CD8-positive, alpha-beta memory T cell (primary cell): Measurements from ENCODE around the gene RNF19B. TPM values are rescaled to one million over a fixed set of nuclear protein-coding genes. Genes with fewer than 3 reads are reported as not detected.

Experiments used
- CTCF ChIA-PET: fragments of 350-600 bp; sonication (Branson Sonifier 250); formaldehyde crosslinking; loops from one replicate; lab custom pipeline; 2021; ENCODE audit warnings: antibody characterized with exemption; lab: Charles Lee
- POLR2A ChIA-PET: fragments of 350-600 bp; sonication (Branson Sonifier 250); formaldehyde crosslinking; loops from one replicate; lab custom pipeline; 2021; ENCODE audit warnings: antibody characterized with exemption; lab: Charles Lee
- DNase-seq, 5 donors: peaks; one replicate each; pipeline versions ENCODE4 v3.0.0 to v3.0.0-alpha.2; 2020 to 2022; ENCODE audit warnings: mixed read lengths in 1 of 5
- H3K27ac ChIP-seq: one replicate; pipeline ENCODE4 v1.7.0; 2013; ENCODE audit warnings: low read depth, mild to moderate bottlenecking, low read length, moderate library complexity
- H3K27me3 ChIP-seq: 2 replicates; pipeline ENCODE4 v1.7.0; 2013; ENCODE audit warnings: low read length, mild to moderate bottlenecking; ENCODE audit not compliant: insufficient read depth, poor library complexity, severe bottlenecking
- H3K36me3 ChIP-seq: 2 replicates; pipeline ENCODE4 v1.7.0; 2013; ENCODE audit warnings: mild to moderate bottlenecking, low read length, moderate library complexity; ENCODE audit not compliant: insufficient read depth
- H3K4me1 ChIP-seq: 2 replicates; pipeline ENCODE4 v1.7.0; 2013; ENCODE audit warnings: mild to moderate bottlenecking, low read length, moderate library complexity; ENCODE audit not compliant: insufficient read depth
- H3K4me3 ChIP-seq: 2 replicates; pipeline ENCODE4 v1.7.0; 2013; ENCODE audit warnings: mild to moderate bottlenecking, low read length
- H3K9me3 ChIP-seq: 2 replicates; pipeline ENCODE4 v1.7.0; 2013; ENCODE audit warnings: mild to moderate bottlenecking, low read length
- H3K27ac Mint-ChIP-seq, 8 donors: one replicate each; pipeline ENCODE4 v1.8.0; 2020 to 2021; ENCODE audit warnings: mixed read lengths in 8 of 8, mild to moderate bottlenecking in 6 of 8, inconsistent platforms in 3 of 8, moderate library complexity in 3 of 8
- H3K27me3 Mint-ChIP-seq, 2 donors: one replicate each; pipeline ENCODE4 v1.8.0; 2020 to 2021; ENCODE audit warnings: mixed read lengths in 2 of 2, mild to moderate bottlenecking in 1 of 2, moderate library complexity in 1 of 2
- H3K36me3 Mint-ChIP-seq, 3 donors: one replicate each; pipeline ENCODE4 v1.8.0; 2020 to 2021; ENCODE audit warnings: mixed read lengths in 3 of 3, inconsistent platforms in 1 of 3, mild to moderate bottlenecking in 1 of 3
- H3K4me1 Mint-ChIP-seq, 3 donors: one replicate each; pipeline ENCODE4 v1.8.0; 2020 to 2021; ENCODE audit warnings: mixed read lengths in 3 of 3, inconsistent platforms in 1 of 3, mild to moderate bottlenecking in 1 of 3
- H3K4me3 Mint-ChIP-seq, 7 donors: one replicate each; pipeline ENCODE4 v1.8.0; 2020 to 2021; ENCODE audit warnings: mixed read lengths in 7 of 7, mild to moderate bottlenecking in 6 of 7, moderate library complexity in 4 of 7, inconsistent platforms in 2 of 7
- H3K9me3 Mint-ChIP-seq, 5 donors: one replicate each; pipeline ENCODE4 v1.8.0; 2020 to 2022; ENCODE audit warnings: mixed read lengths in 5 of 5, mild to moderate bottlenecking in 3 of 5, moderate library complexity in 2 of 5, inconsistent platforms in 1 of 5
- polyA plus RNA-seq: library from polyadenylated mRNA; unstranded; fragments of 300-500 nt; fragmentation: Illumina TruSeq; gene quantifications from one replicate; pipeline ENCODE4 v1.2.3, GENCODE V29; 2021
- total RNA-seq, 2 experiments: library from RNA; stranded (reverse); gene quantifications; one replicate each; pipeline ENCODE4 v1.2.3, GENCODE V29; 2021

The RNF19B gene
- total and polyA plus RNA-seq, 3 experiments from 2014 or later = 4.3 to 39.9 (median 39.6) TPM

DNA sequence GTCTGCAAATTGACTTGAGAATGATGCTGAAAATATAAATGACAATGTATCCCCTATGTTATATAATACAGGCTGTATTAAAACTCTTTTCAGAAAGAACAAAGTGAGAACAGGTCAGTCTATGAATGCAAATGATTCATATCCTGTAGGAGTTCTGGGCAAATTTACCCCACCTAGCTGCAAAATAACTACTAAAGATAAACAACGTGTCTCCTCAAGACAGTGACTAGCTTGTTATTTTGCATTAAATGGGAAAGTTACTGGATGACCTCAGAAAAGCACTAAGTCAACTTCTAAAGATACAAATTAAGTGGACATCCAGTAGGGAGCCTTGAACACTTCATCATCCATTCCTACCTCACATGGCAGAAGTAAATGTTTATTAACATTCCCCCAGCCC, 11.1 kb downstream of the RNF19B start:
- H3K9me3 ChIP-seq = no peaks in the 10 kb centered on the region
- peak overlapping the region in 4 of 8 donors; percentile 6 to 73 (median 30) for H3K27ac Mint-ChIP-seq
- no peaks in the 10 kb centered on the region for H3K36me3 ChIP-seq
- CTCF ChIA-PET = interaction anchor here (0.7 to 1.2 kb wide), 3 partner anchors 21 to 56 kb away, joined by 3 read pairs; no protein-coding TSS in a partner anchor
- peaks cover 0 to 35% (median 13%) of the 10 kb centered on the region in 3 donors for H3K36me3 Mint-ChIP-seq
- H3K4me1 Mint-ChIP-seq = peaks cover 40 to 66% (median 57%) of the 10 kb centered on the region in 3 donors
- peak overlapping the region in 1 of 7 donors; percentile 37 for H3K4me3 Mint-ChIP-seq
- H3K4me1 ChIP-seq = peaks cover 14% of the 10 kb centered on the region
- no peaks in the 10 kb centered on the region for H3K27me3 Mint-ChIP-seq
- no peak overlapping the region for H3K27ac ChIP-seq
- no peak overlapping the region for H3K4me3 ChIP-seq
- DNase-seq = no peak
- H3K9me3 Mint-ChIP-seq = no peaks in the 10 kb centered on the region
- no peaks in the 10 kb centered on the region for H3K27me3 ChIP-seq
- POLR2A ChIA-PET = interaction anchor here (1.3 kb wide), 1 partner anchor 10 kb away, joined by 3 read pairs; no protein-coding TSS in a partner anchor

- no peak for DNase-seq
- H3K27ac ChIP-seq = no peak overlapping the region
- ChIA-PET POLR2A (no interaction called here), CTCF (interaction anchor here (1.6 kb wide), 1 partner anchor 15 kb away, joined by 6 read pairs; no protein-coding TSS in a partner anchor)
- Mint-ChIP-seq H3K27me3 (no peaks in the 10 kb centered on the region), H3K36me3 (peaks cover 4 to 60% (median 24%) of the 10 kb centered on the region in 3 donors), H3K9me3 (no peaks in the 10 kb centered on the region), H3K4me1 (peaks cover 17 to 39% (median 33%) of the 10 kb centered on the region in 3 donors), H3K4me3 (no peak overlapping the region), H3K27ac (peak overlapping the region in 4 of 8 donors; percentile 12 to 52 (median 38))
- H3K36me3 ChIP-seq = peaks cover 19% of the 10 kb centered on the region
- no peaks in the 10 kb centered on the region for H3K27me3 ChIP-seq
- H3K9me3 ChIP-seq = no peaks in the 10 kb centered on the region
- H3K4me1 ChIP-seq = no peaks in the 10 kb centered on the region
- H3K4me3 ChIP-seq = no peak overlapping the region
Observed at GRCh38 chr1:32949519-32949918, 15.1 kb downstream of the RNF19B start.

DNA sequence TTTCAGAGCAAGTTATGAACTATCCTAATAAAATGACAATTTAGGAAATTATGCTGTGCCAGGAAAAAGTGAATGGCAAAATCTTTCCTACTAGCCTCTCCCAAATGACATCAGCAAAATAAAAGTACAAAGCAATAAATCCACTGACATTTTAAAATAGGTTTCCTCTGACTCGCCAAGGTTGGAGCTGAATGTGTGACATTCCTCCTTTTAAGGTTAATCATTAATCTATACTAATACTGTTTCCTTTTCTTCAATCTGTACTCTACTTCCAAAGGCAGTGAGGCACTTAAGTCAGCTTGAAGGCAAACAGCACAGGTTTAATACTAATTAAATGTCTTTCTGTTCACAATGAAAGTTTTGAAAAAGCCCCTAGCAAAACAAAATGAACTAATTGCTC, 15.7 kb downstream of the RNF19B start:
- Histone ChIP-seq H3K9me3 (no peaks in the 10 kb centered on the region), H3K36me3 (peaks cover 20% of the 10 kb centered on the region), H3K4me1 (no peaks in the 10 kb centered on the region), H3K4me3 (no peak overlapping the region), H3K27me3 (no peaks in the 10 kb centered on the region), H3K27ac (no peak overlapping the region)
- POLR2A ChIA-PET = no interaction called here
- Mint-ChIP-seq H3K4me1 (peaks cover 18 to 44% (median 28%) of the 10 kb centered on the region in 3 donors), H3K27ac (peak overlapping the region in 2 of 8 donors; percentile 17), H3K4me3 (no peak overlapping the region), H3K27me3 (no peaks in the 10 kb centered on the region), H3K36me3 (peaks cover 4 to 66% (median 30%) of the 10 kb centered on the region in 3 donors), H3K9me3 (no peaks in the 10 kb centered on the region)
- no peak for DNase-seq
- CTCF ChIA-PET = no interaction called here

DNA sequence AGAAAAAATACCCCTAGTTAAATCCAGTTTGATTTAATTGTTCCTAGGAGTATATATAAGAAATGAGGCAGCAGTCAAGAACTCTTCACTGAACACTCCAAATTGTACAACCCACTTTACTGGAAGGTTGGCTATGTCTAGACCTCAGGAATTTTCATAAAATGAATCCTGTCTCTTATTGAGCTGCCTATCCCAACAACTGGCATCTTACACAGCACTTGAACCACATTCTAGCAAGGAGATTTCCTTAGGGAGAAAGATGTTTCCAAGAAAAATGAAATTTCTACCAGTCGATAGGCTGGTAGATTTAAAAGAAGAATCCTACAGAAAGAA, 16.3 kb downstream of the RNF19B start:
- Histone ChIP-seq H3K27me3 (no peaks in the 10 kb centered on the region), H3K27ac (no peak overlapping the region), H3K36me3 (peaks cover 22% of the 10 kb centered on the region), H3K9me3 (no peaks in the 10 kb centered on the region), H3K4me3 (no peak overlapping the region), H3K4me1 (no peaks in the 10 kb centered on the region)
- no peak overlapping the region for H3K4me3 Mint-ChIP-seq
- ChIA-PET CTCF (no interaction called here), POLR2A (no interaction called here)
- H3K9me3 Mint-ChIP-seq = no peaks in the 10 kb centered on the region
- peaks cover 16 to 45% (median 24%) of the 10 kb centered on the region in 3 donors for H3K4me1 Mint-ChIP-seq
- peaks cover 4 to 68% (median 34%) of the 10 kb centered on the region in 3 donors for H3K36me3 Mint-ChIP-seq
- H3K27ac Mint-ChIP-seq = peak overlapping the region in 2 of 8 donors; percentile 15 to 48
- no peaks in the 10 kb centered on the region for H3K27me3 Mint-ChIP-seq
- no peak for DNase-seq

- H3K36me3 Mint-ChIP-seq = peaks cover 4 to 69% (median 34%) of the 10 kb centered on the region in 3 donors
- POLR2A ChIA-PET = no interaction called here
- CTCF ChIA-PET = interaction anchor here (1.3 kb wide), 1 partner anchor 348 kb away, joined by 3 read pairs; no protein-coding TSS in a partner anchor
- H3K4me3 Mint-ChIP-seq = no peak overlapping the region
- Histone ChIP-seq H3K4me3 (no peak overlapping the region), H3K36me3 (peaks cover 23% of the 10 kb centered on the region), H3K27ac (no peak overlapping the region), H3K27me3 (no peaks in the 10 kb centered on the region), H3K4me1 (no peaks in the 10 kb centered on the region), H3K9me3 (no peaks in the 10 kb centered on the region)
- no peaks in the 10 kb centered on the region for H3K27me3 Mint-ChIP-seq
- H3K9me3 Mint-ChIP-seq = no peaks in the 10 kb centered on the region
- peak overlapping the region in 4 of 8 donors; percentile 15 to 49 (median 40) for H3K27ac Mint-ChIP-seq
- no peak for DNase-seq
- peaks cover 13 to 41% (median 20%) of the 10 kb centered on the region in 3 donors for H3K4me1 Mint-ChIP-seq
Observed at GRCh38 chr1:32947669-32948389, 16.8 kb downstream of the RNF19B start.

GRCh38 chr1:32946413-32946812, 18.2 kb downstream of the RNF19B start:
- Mint-ChIP-seq H3K9me3 (no peaks in the 10 kb centered on the region), H3K4me3 (no peak overlapping the region), H3K27me3 (no peaks in the 10 kb centered on the region), H3K36me3 (peaks cover 4 to 79% (median 32%) of the 10 kb centered on the region in 3 donors), H3K27ac (peak overlapping the region in 1 of 8 donors; percentile 55), H3K4me1 (peaks cover 11 to 37% (median 17%) of the 10 kb centered on the region in 3 donors)
- Histone ChIP-seq H3K27me3 (no peaks in the 10 kb centered on the region), H3K9me3 (no peaks in the 10 kb centered on the region), H3K27ac (no peak overlapping the region), H3K36me3 (peaks cover 29% of the 10 kb centered on the region), H3K4me3 (no peak overlapping the region), H3K4me1 (no peaks in the 10 kb centered on the region)
- no peak for DNase-seq
- ChIA-PET POLR2A (no interaction called here), CTCF (interaction anchor here (1.3 kb wide), 3 partner anchors 9 to 349 kb away, joined by 3 to 5 read pairs (median 5); no protein-coding TSS in a partner anchor)

- no peaks in the 10 kb centered on the region for H3K27me3 Mint-ChIP-seq
- POLR2A ChIA-PET = no interaction called here
Observed at GRCh38 chr1:32944180-32944579, 20.4 kb downstream of the RNF19B start.

More at GRCh38 chr1:32944180-32944579, 20.4 kb downstream of the RNF19B start:
- Mint-ChIP-seq H3K36me3 (peaks cover 4 to 91% (median 26%) of the 10 kb centered on the region in 3 donors), H3K4me3 (no peak overlapping the region), H3K9me3 (no peaks in the 10 kb centered on the region), H3K27ac (peak overlapping the region in 3 of 8 donors; percentile 28 to 80 (median 61)), H3K4me1 (peaks cover 6 to 29% (median 7%) of the 10 kb centered on the region in 3 donors)
- no peaks in the 10 kb centered on the region for H3K27me3 ChIP-seq
- peaks cover 40% of the 10 kb centered on the region for H3K36me3 ChIP-seq
- CTCF ChIA-PET = interaction anchor here (2.2 kb wide), 1 partner anchor 11 kb away, joined by 9 read pairs; no protein-coding TSS in a partner anchor
- no peak for DNase-seq
- H3K4me1 ChIP-seq = no peaks in the 10 kb centered on the region
- H3K4me3 ChIP-seq = no peak overlapping the region
- no peaks in the 10 kb centered on the region for H3K9me3 ChIP-seq
- no peak overlapping the region for H3K27ac ChIP-seq
